Endothelial cell of umbilical vein (primary cell): ENCODE data around the gene CAAP1. TPM values are rescaled to one million over a fixed set of nuclear protein-coding genes. Genes with fewer than 3 reads are reported as not detected.

Experiments
- BruUV-seq: library from RNA; stranded (reverse); fragments of 400-500 nt; replicated peaks from 2 replicates; lab custom pipeline; 2021; lab: Mats Ljungman, UMichigan
- CTCF ChIA-PET: fragments of 300-600, 350-600 bp; sonication (Branson Sonifier 250); formaldehyde crosslinking; loops from one replicate; lab custom pipeline; 2021; ENCODE audit warnings: antibody characterized with exemption, inconsistent platforms; lab: Charles Lee
- POLR2A ChIA-PET: fragments of 300-600, 350-600 bp; sonication (Branson Sonifier 250); formaldehyde crosslinking; loops from one replicate; lab custom pipeline; 2021; ENCODE audit warnings: antibody characterized with exemption, inconsistent platforms; lab: Charles Lee
- DNase-seq: peaks from one replicate; pipeline ENCODE4 v3.0.0-alpha.2; 2011; ENCODE audit warnings: low read depth, low spot score
- FAIRE-seq: peaks from 2 replicates; lab custom pipeline; 2011; peaks lifted over from hg19 to GRCh38; lab: Jason Lieb, UNC
- H2AFZ ChIP-seq: 2 replicates; pipeline ENCODE4 v1.6.0; 2012; ENCODE audit warnings: low read depth, low read length, control low read depth, inconsistent platforms
- H3K27ac ChIP-seq: 2 replicates; pipeline ENCODE4 v1.5.1; 2011; ENCODE audit warnings: low read depth, mild to moderate bottlenecking, control low read depth, low read length, moderate library complexity; ENCODE audit not compliant: insufficient read depth
- H3K27me3 ChIP-seq, 2 experiments: 2 replicates each; pipeline versions ENCODE4 v1.6.0 to v1.6.1; 2011; ENCODE audit warnings: low read length in 2 of 2, mixed read lengths in 1 of 2; ENCODE audit not compliant: control insufficient read depth in 2 of 2, insufficient read depth in 2 of 2
- H3K36me3 ChIP-seq, 2 experiments: 2 replicates in 1 of 2; 3 replicates in 1 of 2; pipeline ENCODE4 v1.5.1; 2011; ENCODE audit warnings: low read length in 2 of 2, mild to moderate bottlenecking in 1 of 2, moderate library complexity in 1 of 2; ENCODE audit not compliant: control insufficient read depth in 2 of 2, insufficient read depth in 2 of 2; ENCODE audit errors: extremely low read depth in 1 of 2
- H3K4me1 ChIP-seq: 3 replicates; pipeline ENCODE4 v1.5.1; 2011; ENCODE audit warnings: mild to moderate bottlenecking, low read length; ENCODE audit not compliant: control insufficient read depth, insufficient read depth; ENCODE audit errors: extremely low read depth
- H3K4me2 ChIP-seq: 2 replicates; pipeline ENCODE4 v1.6.1; 2011; ENCODE audit warnings: low read length, control low read depth, mixed read lengths; ENCODE audit not compliant: insufficient read depth
- H3K4me3 ChIP-seq, 3 experiments: fragments of 200-600 bp in 1 of 3; sonication (generic), shearing (Covaris generic) in 1 of 3; replicated peaks in 1 of 3; 2 replicates each; pipeline ENCODE4 v1.5.1; 2011 to 2016; ENCODE audit warnings: control low read depth in 3 of 3, low read length in 3 of 3, mild to moderate bottlenecking in 2 of 3, inconsistent platforms in 1 of 3, low read depth in 1 of 3, moderate library complexity in 1 of 3; ENCODE audit not compliant: insufficient read depth in 1 of 3
- H3K79me2 ChIP-seq: 2 replicates; pipeline ENCODE4 v1.6.0; 2012; ENCODE audit warnings: low read length, inconsistent platforms; ENCODE audit not compliant: control insufficient read depth, insufficient read depth
- H3K9ac ChIP-seq: replicated peaks from 2 replicates; pipeline ENCODE3; 2011; ENCODE audit warnings: low read length, control low read depth; ENCODE audit not compliant: insufficient read depth; ENCODE audit errors: extremely low read depth
- H3K9me1 ChIP-seq: replicated peaks from 3 replicates; pipeline ENCODE4 v1.6.0; 2011; ENCODE audit warnings: mild to moderate bottlenecking, low read length; ENCODE audit not compliant: control insufficient read depth, insufficient read depth; ENCODE audit errors: extremely low read depth
- H3K9me3 ChIP-seq: replicated peaks from 2 replicates; pipeline ENCODE4 v1.5.1; 2012; ENCODE audit warnings: low read length, inconsistent platforms; ENCODE audit not compliant: control insufficient read depth, insufficient read depth
- H4K20me1 ChIP-seq: replicated peaks from 2 replicates; pipeline ENCODE3; 2011; ENCODE audit warnings: mild to moderate bottlenecking, low read length; ENCODE audit not compliant: control insufficient read depth, insufficient read depth; ENCODE audit errors: extremely low read depth
- EZH2 ChIP-seq: IDR thresholded peaks from 2 replicates; pipeline ENCODE4 v1.6.1; 2012; ENCODE audit warnings: borderline replicate concordance, low read depth, mild to moderate bottlenecking, moderate library complexity, low read length, inconsistent platforms; ENCODE audit not compliant: severe bottlenecking
- GATA2 ChIP-seq: IDR thresholded peaks from 2 replicates; pipeline ENCODE4 v1.7.0; 2011; ENCODE audit warnings: low read depth, mild to moderate bottlenecking, moderate library complexity, mixed read lengths, low read length; ENCODE audit not compliant: insufficient read length, insufficient read depth
- JUN ChIP-seq: IDR thresholded peaks from 2 replicates; pipeline ENCODE4 v1.6.1; 2011; ENCODE audit warnings: borderline replicate concordance, low read depth; ENCODE audit not compliant: insufficient read length, insufficient read depth
- MYC ChIP-seq: IDR thresholded peaks from one replicate; pipeline ENCODE4 v1.6.1; 2011; ENCODE audit warnings: mild to moderate bottlenecking, low read depth, low read length
- POLR2A ChIP-seq: IDR thresholded peaks from 2 replicates; pipeline ENCODE4 v1.6.1; 2012; ENCODE audit warnings: low read depth, mild to moderate bottlenecking, control low read depth, low read length
- dilution Hi-C: fragments of 300-500 bp; cut with MboI; formaldehyde crosslinking; loops from one replicate; pipeline ENCODE4 v1.15.0; 2019; ENCODE audit warnings: low sequenced_read_pairs; ENCODE audit not compliant: extremely low pct_ligation_motif_present
- intact Hi-C: fragments of 100-400 bp; cut with micrococcal nuclease; formaldehyde crosslinking; loops from one replicate; pipeline ENCODE4 v1.10.0; 2022
- polyA plus RNA-seq, 4 experiments: library from polyadenylated mRNA; depleted of rRNA in 3 of 4; stranded (reverse) in 3 of 4; unstranded in 1 of 4; fragments of >200 nt; gene quantifications; 2 replicates each; pipeline versions ENCODE4 v1.2.1 to v1.2.3, GENCODE V29; 2011 to 2012; ENCODE audit warnings: missing spikeins in 1 of 4
- total RNA-seq: library from RNA; stranded (reverse); gene quantifications from 2 replicates; pipeline ENCODE4 v1.2.3, GENCODE V29; 2021
- TF ChIP-seq, protein P1 (sequence below): IDR thresholded peaks from 2 replicates; pipeline ENCODE4 v1.6.1; 2011; ENCODE audit not compliant: insufficient read depth, insufficient read length
- TF ChIP-seq, protein P2 (sequence below), 2 donors: IDR thresholded peaks; 1 replicate in 1 of 2; 2 replicates in 1 of 2; pipeline ENCODE4 v1.5.1; 2011; ENCODE audit warnings: low read length in 2 of 2, mild to moderate bottlenecking in 2 of 2, moderate library complexity in 2 of 2, control low read depth in 1 of 2, inconsistent platforms in 1 of 2, low read depth in 1 of 2; ENCODE audit not compliant: insufficient read depth in 1 of 2; ENCODE audit errors: extremely low read depth in 1 of 2

CAAP1 gene
- total and polyA plus RNA-seq, 2 donors (not counting 3 experiments of a cell fraction or from before 2014, with no cell fraction given): 5.3 to 16.1 TPM

DNA sequence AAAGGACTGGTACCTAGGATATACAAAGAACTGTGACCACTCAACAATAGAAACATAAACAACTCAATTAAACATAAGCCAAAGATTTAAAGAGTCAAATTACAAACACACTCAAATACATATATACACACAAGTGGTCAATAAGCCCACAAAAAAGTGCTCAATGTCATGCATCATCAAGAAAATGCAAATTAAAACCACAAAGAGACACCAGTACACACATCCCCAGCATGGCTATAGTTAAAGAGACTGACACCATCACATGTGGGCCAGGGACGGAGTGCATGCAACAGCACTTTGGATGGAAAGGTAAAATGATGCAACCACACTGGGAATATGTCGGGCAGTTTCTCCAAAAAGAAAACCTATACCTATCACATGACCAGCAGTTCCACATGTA lies 89.7 kb downstream of the CAAP1 start:
- H3K4me2 ChIP-seq: no peak overlapping the region
- FAIRE-seq: no peak
- H3K36me3 ChIP-seq: no peaks in the 10 kb centered on the region
- dilution Hi-C loops: no loop called here
- ChIA-PET POLR2A (no interaction called here), CTCF (no interaction called here)
- H3K4me3 ChIP-seq: no peak overlapping the region
- no peaks in the 10 kb centered on the region for H3K79me2 ChIP-seq
- no peak overlapping the region for H2AFZ ChIP-seq
- intact Hi-C loops: no loop called here
- DNase-seq: no peak
- no peaks in the 10 kb centered on the region for H3K9me3 ChIP-seq
- no peak overlapping the region for H3K9ac ChIP-seq
- no peaks in the 10 kb centered on the region for H3K9me1 ChIP-seq
- H3K4me1 ChIP-seq: no peaks in the 10 kb centered on the region
- H3K27ac ChIP-seq: no peak overlapping the region
- TF ChIP-seq POLR2A (no peak), MYC (no peak), JUN (no peak), EZH2 (no peak)
- TF ChIP-seq, protein P1, sequence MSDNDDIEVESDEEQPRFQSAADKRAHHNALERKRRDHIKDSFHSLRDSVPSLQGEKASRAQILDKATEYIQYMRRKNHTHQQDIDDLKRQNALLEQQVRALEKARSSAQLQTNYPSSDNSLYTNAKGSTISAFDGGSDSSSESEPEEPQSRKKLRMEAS: no peak
- H3K27me3 ChIP-seq: no peaks in the 10 kb centered on the region
- no TSS peak for BruUV-seq
- no peaks in the 10 kb centered on the region for H4K20me1 ChIP-seq

- Histone ChIP-seq H3K36me3 (no peaks in the 10 kb centered on the region), H3K79me2 (no peaks in the 10 kb centered on the region), H3K9ac (no peak overlapping the region), H3K27me3 (no peaks in the 10 kb centered on the region), H3K9me1 (no peaks in the 10 kb centered on the region), H2AFZ (no peak overlapping the region), H3K4me2 (no peak overlapping the region), H3K4me1 (no peaks in the 10 kb centered on the region), H3K9me3 (no peaks in the 10 kb centered on the region), H3K27ac (no peak overlapping the region), H3K4me3 (no peak overlapping the region), H4K20me1 (no peaks in the 10 kb centered on the region)
- intact Hi-C loops (no loop called here), dilution Hi-C loops (no loop called here)
- TF ChIP-seq POLR2A: no peak
- TF ChIP-seq GATA2: no peak
- TF ChIP-seq, protein P2, sequence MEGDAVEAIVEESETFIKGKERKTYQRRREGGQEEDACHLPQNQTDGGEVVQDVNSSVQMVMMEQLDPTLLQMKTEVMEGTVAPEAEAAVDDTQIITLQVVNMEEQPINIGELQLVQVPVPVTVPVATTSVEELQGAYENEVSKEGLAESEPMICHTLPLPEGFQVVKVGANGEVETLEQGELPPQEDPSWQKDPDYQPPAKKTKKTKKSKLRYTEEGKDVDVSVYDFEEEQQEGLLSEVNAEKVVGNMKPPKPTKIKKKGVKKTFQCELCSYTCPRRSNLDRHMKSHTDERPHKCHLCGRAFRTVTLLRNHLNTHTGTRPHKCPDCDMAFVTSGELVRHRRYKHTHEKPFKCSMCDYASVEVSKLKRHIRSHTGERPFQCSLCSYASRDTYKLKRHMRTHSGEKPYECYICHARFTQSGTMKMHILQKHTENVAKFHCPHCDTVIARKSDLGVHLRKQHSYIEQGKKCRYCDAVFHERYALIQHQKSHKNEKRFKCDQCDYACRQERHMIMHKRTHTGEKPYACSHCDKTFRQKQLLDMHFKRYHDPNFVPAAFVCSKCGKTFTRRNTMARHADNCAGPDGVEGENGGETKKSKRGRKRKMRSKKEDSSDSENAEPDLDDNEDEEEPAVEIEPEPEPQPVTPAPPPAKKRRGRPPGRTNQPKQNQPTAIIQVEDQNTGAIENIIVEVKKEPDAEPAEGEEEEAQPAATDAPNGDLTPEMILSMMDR (IDR thresholded peaks at IDR 0.05; ENCODE audit: extremely low read depth in 1 of 2, insufficient read depth in 1 of 2, low read depth in 1 of 2, low read length in 2 of 2): no peak
- no peak for TF ChIP-seq JUN
- ChIA-PET CTCF (no interaction called here), POLR2A (no interaction called here)
- FAIRE-seq (no peak), DNase-seq (no peak)
- no TSS peak for BruUV-seq
These were observed 90.8 kb downstream of the CAAP1 start for GRCh38 chr9:26801772-26802171.
